ENCODE measurements around the gene MGRN1. TPM values are rescaled to one million over a fixed set of nuclear protein-coding genes. Genes with fewer than 3 reads are reported as not detected.

Gene MGRN1
- total RNA-seq, 2 donors from 2014 or later, result 35.6 to 47.4 TPM

DNA sequence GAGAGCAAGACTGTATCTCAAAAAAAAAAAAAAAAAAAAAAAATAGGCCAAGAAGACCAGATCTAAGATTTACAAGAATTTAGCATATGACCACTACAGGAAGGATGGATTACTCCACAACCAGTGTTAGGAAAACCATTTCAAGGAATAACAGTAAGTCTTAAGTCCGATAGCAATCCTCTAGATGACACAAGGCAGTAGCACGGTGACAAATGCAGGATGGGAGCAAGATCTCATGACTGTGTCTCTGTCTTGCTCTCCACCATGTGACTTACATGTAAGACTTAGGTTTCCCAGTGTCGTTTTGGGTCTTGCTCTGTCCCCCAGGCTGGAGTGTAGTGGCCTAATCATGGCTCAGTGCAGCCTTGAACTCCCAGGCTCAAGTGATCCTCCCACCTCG, 40.7 kb upstream of the MGRN1 start:
- no peak for DNase-seq (ENCODE audit: low spot score)
- Histone ChIP-seq H3K27me3 (no peaks in the 10 kb centered on the region), H3K36me3 (no peaks in the 10 kb centered on the region), H3K27ac (no peak overlapping the region), H3K4me3 (no peak overlapping the region), H3K9me3 (peaks cover 0 to 7% of the 10 kb centered on the region in 2 donors), H3K4me1 (no peaks in the 10 kb centered on the region)
- TF ChIP-seq, protein P1, sequence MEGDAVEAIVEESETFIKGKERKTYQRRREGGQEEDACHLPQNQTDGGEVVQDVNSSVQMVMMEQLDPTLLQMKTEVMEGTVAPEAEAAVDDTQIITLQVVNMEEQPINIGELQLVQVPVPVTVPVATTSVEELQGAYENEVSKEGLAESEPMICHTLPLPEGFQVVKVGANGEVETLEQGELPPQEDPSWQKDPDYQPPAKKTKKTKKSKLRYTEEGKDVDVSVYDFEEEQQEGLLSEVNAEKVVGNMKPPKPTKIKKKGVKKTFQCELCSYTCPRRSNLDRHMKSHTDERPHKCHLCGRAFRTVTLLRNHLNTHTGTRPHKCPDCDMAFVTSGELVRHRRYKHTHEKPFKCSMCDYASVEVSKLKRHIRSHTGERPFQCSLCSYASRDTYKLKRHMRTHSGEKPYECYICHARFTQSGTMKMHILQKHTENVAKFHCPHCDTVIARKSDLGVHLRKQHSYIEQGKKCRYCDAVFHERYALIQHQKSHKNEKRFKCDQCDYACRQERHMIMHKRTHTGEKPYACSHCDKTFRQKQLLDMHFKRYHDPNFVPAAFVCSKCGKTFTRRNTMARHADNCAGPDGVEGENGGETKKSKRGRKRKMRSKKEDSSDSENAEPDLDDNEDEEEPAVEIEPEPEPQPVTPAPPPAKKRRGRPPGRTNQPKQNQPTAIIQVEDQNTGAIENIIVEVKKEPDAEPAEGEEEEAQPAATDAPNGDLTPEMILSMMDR (IDR thresholded peaks at IDR 0.05), result no peak

DNA sequence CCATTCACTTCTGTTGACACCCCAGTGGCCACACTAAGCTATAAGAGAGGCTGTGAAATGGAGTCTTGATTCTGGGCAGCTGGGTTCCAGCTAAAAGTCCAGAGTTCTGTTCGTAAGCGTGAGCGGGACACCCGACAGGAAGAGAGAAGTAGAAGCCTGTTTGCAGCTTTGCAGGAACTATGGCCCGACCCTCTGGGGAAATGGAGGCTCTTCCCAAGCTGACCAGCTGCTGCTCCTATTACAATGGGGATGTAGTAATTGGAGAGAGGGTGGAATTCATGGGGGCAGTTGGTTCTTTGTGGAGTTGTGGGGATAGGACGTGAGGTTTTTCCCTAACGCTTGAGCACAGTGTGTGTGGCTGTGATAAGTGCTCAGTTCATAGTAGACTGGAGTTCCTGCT, 38.3 kb upstream of the MGRN1 start:
- Histone ChIP-seq H3K36me3 (no peaks in the 10 kb centered on the region), H3K9me3 (peaks cover 0 to 7% of the 10 kb centered on the region in 2 donors), H3K27me3 (no peaks in the 10 kb centered on the region), H3K27ac (no peak overlapping the region), H3K4me3 (no peak overlapping the region), H3K4me1 (no peaks in the 10 kb centered on the region)
- DNase-seq (ENCODE audit: low spot score), result no peak
- TF ChIP-seq, protein P1 (IDR thresholded peaks at IDR 0.05), result no peak

DNA sequence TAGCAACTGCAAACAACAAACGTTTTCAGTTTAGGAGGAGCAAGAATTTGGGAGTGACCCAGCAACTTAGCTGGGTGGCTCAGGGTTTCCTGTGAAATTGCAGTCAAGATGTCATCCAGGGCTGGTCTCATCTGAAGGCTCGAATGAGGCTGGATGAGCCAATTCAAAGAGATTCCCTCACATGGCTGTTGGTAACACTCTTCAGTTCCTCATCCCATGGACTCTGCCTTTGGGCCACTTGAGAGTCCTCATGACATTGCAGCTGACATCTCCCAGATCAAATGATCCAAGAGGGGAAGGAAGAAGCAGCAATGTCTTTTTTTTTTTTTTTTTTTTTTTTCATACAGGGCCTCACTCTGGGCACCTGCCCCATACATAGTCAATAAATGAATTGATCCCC, 36.2 kb upstream of the MGRN1 start:
- TF ChIP-seq, protein P1 (IDR thresholded peaks at IDR 0.05), result no peak
- H3K27ac ChIP-seq, result no peak overlapping the region
- H3K4me1 ChIP-seq, result no peaks in the 10 kb centered on the region
- no peaks in the 10 kb centered on the region for H3K27me3 ChIP-seq
- H3K4me3 ChIP-seq, result no peak overlapping the region
- peaks cover 0 to 7% of the 10 kb centered on the region in 2 donors for H3K9me3 ChIP-seq
- H3K36me3 ChIP-seq, result no peaks in the 10 kb centered on the region
- DNase-seq (ENCODE audit: low spot score), result no peak

DNA sequence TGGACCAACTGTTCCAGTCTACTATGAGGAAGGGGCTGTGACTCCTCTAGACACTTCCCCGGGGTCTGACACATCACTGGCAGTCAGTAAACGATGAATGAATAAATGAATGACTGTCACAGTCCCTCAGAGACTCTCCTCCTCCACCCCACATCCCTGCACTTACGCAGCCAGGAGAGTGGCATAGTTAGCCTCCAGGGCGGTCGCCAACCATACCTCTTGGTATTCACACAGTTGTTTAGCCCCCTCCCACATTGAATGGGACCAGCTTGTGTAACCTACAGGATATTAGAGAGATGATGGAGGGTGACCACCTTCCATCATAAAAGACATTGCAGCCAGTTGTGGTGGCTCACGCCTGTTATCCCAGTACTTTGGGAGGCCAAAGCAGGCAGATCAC, 35.7 kb upstream of the MGRN1 start:
- Histone ChIP-seq H3K27me3 (no peaks in the 10 kb centered on the region), H3K4me3 (no peak overlapping the region), H3K4me1 (no peaks in the 10 kb centered on the region), H3K36me3 (no peaks in the 10 kb centered on the region), H3K27ac (no peak overlapping the region), H3K9me3 (peaks cover 0 to 7% of the 10 kb centered on the region in 2 donors)
- TF ChIP-seq, protein P1 (IDR thresholded peaks at IDR 0.05), result no peak
- no peak for DNase-seq (ENCODE audit: low spot score)

DNA sequence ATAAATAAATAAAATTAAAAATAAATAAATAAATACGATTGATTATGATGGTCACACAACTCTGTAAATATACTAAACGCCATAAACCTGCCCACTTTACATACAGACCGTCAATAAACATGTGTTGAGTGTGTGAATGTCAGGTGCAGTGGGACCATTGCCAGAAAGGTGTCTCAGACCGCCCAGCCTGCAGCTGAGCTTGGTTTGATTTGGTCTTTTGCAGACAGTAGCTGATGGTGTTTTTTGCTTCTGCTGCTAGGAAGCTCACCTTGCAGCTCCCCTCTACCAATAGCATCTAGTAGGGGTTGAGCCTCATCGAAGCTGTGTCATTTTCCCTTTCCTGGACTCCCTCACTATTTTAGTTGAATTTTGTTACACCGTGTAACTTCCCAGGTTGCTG, 33.4 kb upstream of the MGRN1 start:
- no peaks in the 10 kb centered on the region for H3K4me1 ChIP-seq
- no peaks in the 10 kb centered on the region for H3K27me3 ChIP-seq
- no peaks in the 10 kb centered on the region for H3K36me3 ChIP-seq
- no peak for DNase-seq (ENCODE audit: low spot score)
- H3K9me3 ChIP-seq, result peaks cover 0 to 7% of the 10 kb centered on the region in 2 donors
- no peak overlapping the region for H3K4me3 ChIP-seq
- TF ChIP-seq, protein P1 (IDR thresholded peaks at IDR 0.05), result no peak
- H3K27ac ChIP-seq, result no peak overlapping the region

DNA sequence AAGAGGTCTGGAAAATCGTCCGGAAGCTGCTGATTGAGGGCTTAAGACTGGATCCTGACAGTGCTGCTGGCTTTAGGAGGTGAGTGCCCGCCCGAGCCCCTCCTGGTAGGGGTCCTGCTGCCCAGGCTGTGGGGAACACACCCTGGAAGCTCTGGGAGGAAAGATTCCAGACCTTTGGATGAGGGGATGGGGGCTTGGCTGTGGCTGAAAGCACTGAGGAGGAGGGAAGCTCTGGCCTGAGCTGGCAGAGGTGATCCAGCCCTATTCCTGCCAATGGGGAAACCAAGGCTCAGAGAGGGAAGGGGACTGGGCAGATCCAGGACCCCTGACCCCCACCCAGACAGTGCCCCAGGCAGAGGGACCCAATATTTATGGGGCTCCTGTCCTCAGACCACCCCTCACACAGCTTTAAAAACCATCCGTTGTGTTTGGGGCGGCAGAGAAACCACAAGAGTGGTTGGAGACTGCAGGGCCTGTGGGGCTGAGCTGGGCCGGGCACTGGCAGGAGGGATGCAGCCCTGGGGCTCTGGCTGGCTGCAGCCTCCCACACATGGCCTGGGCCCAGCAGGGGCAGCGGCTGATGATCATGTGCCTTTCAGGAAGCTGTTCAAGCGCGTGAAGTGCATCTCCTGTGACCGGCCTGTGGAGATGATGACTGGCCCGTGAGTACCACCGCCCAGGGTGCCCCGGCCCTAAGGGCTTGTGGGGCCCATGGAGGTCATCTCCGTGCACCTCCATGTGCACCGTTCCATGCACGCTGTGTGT, 32.7 kb upstream of the MGRN1 start:
- peaks cover 0 to 7% of the 10 kb centered on the region in 2 donors for H3K9me3 ChIP-seq
- TF ChIP-seq, protein P1 (IDR thresholded peaks at IDR 0.05), result no peak
- H3K4me3 ChIP-seq, result no peak overlapping the region
- H3K27ac ChIP-seq, result no peak overlapping the region
- H3K36me3 ChIP-seq, result no peaks in the 10 kb centered on the region
- H3K4me1 ChIP-seq, result no peaks in the 10 kb centered on the region
- no peaks in the 10 kb centered on the region for H3K27me3 ChIP-seq
- no peak for DNase-seq (ENCODE audit: low spot score)

All from right atrium auricular region (tissue), 2 donors.